Activated T-cell treated with anti-CD3 and anti-CD28 coated beads, Interleukin-2, amount 50 U/mL, for 48 hours (primary cell): ENCODE measurements around the gene UTP25.

ENCODE experiments used
- DNase-seq, 2 experiments: peaks; one replicate each; pipeline ENCODE4 v3.0.0-alpha.2; 2020

Gene UTP25

GRCh38 chr1:209807509-209807908 is 20.3 kb upstream of the UTP25 start:
- DNase-seq = no peak

DNA sequence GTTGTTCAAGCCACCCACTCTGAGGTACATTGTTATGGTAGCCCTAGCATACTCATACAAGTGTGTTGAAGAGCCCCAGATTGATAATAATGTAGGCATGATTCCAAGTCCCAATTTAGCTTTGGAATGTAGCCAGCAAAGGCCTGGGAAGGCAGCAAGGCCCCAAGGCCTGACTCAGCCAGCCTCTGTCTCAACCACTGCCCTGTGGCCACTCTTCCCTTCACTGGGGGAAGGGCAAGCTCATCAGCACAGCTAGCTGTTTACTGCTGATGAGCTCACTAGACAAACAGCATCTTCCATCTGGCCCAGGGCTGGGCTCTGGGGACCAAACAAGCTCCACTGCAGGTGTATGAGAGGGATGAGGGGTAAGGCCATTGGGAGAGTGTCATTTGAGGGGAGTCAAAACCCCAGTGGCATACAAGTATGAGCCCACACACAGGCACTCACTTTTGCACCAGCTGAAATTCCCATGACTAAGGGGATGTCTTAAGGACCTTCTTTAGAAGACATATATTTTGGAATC is 19.7 kb upstream of the UTP25 start:
- no peak for DNase-seq

- no peak for DNase-seq
These were observed 18.2 kb upstream of the UTP25 start for GRCh38 chr1:209809611-209810010.

- DNase-seq = no peak
These were observed 17.0 kb upstream of the UTP25 start for GRCh38 chr1:209810783-209811182.

DNA sequence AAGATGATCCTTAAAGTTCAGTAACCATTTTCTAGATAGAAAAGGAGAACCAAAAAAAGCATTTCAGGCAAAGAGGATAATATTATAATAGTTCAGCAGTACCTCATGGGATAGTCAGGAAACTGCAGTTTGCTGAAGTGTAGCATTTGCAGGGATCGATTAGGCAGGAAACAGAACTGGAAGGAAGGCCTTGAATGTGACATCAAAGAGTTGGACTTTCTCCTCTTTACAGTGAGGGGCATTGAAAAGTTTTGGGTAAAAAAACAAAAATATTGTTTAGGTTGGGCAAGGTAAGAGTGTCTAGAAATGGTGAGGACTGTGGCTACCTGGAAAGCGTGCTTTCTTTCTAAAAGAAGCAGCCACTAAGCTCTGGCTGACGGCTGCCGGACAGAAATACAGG is 13.9 kb upstream of the UTP25 start:
- no peak for DNase-seq

DNA sequence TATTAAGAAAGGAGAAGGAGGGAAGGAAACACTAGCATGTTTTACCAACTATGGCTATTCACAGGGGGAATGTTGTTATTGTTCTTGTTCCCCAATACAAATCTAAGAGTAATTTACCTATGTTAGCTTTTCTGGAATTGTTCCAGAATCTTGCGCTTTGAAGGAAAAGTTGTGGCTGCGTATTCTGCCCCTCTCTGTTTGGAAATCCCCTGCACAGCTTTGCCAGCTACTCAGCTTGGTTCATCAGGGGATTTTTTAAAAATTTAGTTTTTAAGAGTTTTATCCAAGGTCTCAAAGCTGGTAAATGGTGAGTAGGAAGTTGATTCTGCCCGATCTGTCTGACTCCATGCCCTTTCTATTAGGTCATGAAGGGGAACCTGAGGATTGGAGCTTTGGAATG is 12.3 kb upstream of the UTP25 start:
- DNase-seq = no peak

DNA sequence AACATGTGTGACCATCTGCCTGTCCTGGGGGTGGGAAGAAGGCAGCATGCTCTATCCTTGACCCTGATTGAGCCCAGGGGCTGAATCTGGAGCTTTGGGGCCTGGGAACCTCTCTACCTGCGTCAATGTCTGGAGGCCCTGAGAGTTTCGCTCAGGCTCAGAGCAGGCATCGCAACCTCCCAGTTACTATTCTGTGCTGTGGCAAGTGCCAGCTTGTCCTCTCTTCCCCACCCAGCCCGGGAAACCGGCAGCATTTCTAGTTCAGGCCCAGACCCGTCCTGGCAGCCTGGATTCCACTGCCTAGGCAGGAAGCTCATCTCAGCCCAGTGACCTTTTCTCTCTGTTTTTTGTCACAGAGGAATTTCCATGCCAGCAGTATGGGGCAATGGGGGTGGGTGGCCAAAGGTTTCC is 11.8 kb upstream of the UTP25 start:
- DNase-seq = no peak

GRCh38 chr1:209816923-209817322 is 10.8 kb upstream of the UTP25 start:
- DNase-seq = no peak

DNA sequence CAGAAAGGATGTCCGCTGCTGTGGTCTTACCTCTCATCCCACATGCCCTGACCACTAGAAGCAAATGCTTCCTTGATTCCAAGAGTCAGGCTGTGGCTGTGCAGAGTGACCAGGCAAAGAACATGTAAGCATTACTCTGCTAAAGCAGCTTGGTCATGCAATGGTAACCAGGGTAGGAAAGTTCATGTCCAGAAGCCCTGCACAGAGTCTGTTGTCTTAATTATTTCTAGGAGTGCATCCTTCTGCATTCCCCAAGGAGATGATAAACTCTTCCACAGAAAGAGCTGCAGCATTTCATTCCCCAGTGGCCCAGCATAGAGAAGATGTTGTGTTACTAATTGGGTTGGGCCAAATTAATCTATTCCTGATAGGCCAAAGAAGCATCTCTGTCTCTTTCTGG is 10.1 kb upstream of the UTP25 start:
- no peak for DNase-seq

- no peak for DNase-seq
These were observed 8.7 kb upstream of the UTP25 start for GRCh38 chr1:209819058-209819457.

DNA sequence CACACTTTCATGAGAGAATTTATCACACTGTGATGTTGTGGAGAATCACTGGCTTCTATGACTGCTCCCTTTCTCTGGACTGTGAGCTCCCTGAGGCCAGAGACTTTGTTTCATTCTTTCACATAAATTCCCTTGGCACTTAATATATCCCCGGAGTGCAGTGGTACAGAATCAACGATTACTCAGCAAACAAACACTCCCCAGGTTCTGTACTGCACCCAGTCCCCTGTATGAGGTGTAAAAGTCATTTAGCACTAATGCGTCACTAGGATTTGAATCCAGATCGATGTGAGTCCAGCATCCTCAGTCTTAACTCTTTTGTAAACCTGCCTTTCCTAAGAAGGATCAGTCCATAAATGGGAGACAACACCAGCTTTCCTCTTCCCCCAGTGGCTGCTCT is 6.8 kb upstream of the UTP25 start:
- no peak for DNase-seq

DNA sequence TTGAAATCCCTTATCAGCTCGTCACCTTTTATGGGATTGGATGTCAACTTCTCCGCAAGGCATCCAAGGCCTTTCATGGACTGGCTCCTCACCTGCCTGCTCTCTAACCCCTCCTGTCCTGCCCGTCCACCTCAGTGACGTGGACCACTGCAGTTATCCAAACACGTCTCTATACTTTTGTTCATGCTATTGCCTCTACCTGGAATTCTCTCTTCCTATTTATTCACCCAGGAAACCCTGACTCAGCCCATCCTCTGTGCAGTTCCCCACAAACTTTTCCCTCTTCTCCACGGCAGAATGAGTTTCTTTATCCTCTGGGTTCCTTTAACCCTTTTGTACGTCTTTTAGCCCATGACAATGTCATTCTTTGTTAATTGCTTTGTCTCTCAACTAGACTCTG is 5.1 kb upstream of the UTP25 start:
- DNase-seq = no peak

DNA sequence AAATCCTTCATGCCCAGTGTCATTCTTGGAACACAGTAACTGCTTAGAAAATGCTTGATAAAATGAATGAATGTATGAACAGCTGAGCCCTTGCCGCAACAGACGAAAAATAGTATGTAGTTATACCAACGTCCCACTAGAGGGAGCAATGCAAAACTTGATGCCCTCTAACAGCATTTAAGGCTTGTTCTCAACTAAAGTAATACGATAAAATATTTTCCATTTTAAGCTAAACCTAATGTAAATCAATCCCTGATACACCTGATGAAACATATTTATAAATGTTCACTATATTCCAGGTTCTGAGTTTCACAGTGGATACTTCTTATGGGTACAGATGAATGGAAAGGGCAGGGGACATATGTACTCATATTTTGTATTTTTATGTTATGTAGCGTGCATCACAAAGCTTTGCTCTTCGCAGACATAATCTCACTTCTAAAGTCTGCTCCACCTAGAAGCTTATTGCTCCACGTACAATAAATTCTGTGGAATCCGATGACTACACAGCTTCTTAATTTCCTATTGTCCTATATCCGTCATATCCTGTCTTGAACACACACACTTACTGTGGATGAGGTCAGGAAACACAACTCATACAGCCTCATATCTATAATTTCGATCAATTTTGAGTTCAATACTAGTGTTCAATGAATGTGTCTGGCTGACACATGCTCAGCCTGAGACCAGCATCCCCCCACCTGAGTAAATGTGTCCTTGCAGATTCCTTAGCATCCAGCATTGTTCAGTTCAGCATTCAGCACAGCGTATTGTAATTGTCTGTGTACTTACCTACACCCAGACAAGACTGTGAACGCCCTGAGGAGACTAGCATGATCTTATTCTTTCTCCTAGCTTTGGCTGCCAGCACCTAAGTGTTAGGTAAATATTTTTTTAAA is 4.4 kb upstream of the UTP25 start:
- no peak for DNase-seq

GRCh38 chr1:209825591-209826434 is 2.0 kb upstream of the UTP25 start:
- DNase-seq = no peak

DNA sequence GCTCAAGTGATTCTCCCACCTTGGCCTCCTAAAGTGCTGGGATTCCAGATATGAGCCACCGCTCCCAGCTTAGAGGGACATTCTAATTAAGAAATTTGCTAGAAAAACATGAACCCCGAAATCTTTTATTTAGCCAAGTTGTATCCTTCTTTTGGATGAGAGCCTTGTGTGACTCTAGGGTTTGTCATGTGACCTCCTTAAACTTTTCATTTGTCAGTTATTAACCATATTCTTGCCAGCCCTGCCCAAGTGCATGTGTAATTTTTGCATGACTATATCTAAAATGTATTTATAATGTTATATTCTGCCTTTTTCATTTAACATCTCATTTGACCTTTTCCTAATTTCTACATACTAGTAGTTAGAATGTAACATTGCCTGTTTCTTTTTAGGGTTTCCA is 1.9 kb downstream of the UTP25 start:
- no peak for DNase-seq

- no peak for DNase-seq
These were observed 3.0 kb downstream of the UTP25 start for GRCh38 chr1:209830722-209831121.

- no peak for DNase-seq
These were observed 3.8 kb downstream of the UTP25 start for GRCh38 chr1:209831615-209832014.

- peak; percentile 39 to 47 for DNase-seq
These were observed 8.1 kb downstream of the UTP25 start for GRCh38 chr1:209835782-209836298.

- DNase-seq = no peak
These were observed 9.9 kb downstream of the UTP25 start for GRCh38 chr1:209837671-209838070.

DNA sequence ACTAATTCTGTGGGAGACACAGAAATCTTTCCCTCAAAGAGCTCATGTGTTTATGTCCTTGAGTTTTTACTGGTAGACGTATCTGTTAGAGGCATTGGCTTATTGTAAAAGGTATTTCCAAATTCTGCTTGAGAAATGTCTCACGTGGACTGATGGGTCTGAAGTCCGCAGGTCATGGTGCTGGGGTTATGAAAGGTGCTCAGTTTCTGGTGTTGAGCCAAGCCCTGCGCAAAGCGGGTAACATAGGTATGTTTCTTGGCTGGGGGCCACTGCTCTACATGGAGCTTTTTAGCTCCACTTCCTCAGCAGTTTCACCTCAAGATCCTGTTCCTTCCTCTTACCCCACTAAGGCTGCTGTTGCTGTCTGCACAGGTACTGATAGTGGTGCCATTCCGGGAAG is 10.8 kb downstream of the UTP25 start:
- no peak for DNase-seq

DNA sequence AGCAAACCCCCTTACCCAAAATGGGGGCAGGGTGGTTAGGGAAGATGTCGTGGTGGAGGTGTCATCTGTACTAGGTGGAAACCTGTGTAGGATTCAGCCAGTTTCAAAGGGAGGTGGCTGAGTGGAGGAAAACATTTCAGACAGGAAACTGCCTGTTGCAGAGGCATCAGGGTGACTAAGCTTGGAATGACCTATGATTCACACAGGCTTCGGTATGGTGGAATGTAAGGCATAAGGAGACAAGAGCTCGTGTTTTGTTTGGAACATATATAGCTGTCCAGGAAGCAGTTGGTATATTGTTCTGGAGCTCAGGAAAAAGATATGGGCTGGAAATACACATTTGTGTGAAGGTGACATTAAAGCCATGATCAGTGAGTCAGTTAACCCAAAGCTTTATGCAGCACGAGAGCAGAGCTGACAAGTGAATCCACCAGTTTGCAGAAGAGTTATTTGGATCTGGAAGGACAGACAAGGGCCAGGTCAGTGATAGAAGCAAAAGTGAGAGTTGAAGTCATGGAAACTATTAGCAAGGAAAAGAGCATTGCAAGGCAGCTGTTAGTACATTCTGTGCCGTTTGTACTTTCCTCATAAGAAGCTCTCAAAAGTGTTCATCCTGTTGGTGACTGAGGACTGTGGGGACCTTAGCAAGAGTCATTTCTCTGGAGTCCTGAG is 12.2 kb downstream of the UTP25 start:
- DNase-seq = no peak

- no peak for DNase-seq
These were observed 12.8 kb downstream of the UTP25 start for GRCh38 chr1:209840611-209841010.
